Vagina (tissue), 2 donors: ENCODE data around the gene PMM2.

Source experiments
- CTCF ChIP-seq, 3 experiments: fragments of 450-650 bp in 2 of 3; fragments of 200-600 bp in 1 of 3; sonication (generic) in 1 of 3; IDR thresholded peaks; one replicate each; pipeline ENCODE4 v1.5.1; 2017 to 2019; ENCODE audit warnings: antibody characterized with exemption in 3 of 3, mild to moderate bottlenecking in 2 of 3, moderate library complexity in 2 of 3
- POLR2A ChIP-seq, 2 donors: fragments of 450-650 bp; IDR thresholded peaks; one replicate each; pipeline ENCODE4 v1.6.1; 2017; ENCODE audit warnings: antibody characterized with exemption in 2 of 2, mild to moderate bottlenecking in 2 of 2, moderate library complexity in 2 of 2

GRCh38 chr16:8760021-8760420, 37.6 kb upstream of the PMM2 start:
- TF ChIP-seq CTCF (IDR thresholded peaks at IDR 0.05) (no peak), POLR2A (IDR thresholded peaks at IDR 0.05) (no peak)
